Peyer's patch (tissue), 4 donors: ENCODE results near the gene SLC66A1. TPM values are rescaled to one million over a fixed set of nuclear protein-coding genes. Genes with fewer than 3 reads are reported as not detected.

ENCODE experiments used
- DNase-seq, 3 donors: peaks; one replicate each; pipeline ENCODE4 v3.0.0-alpha.2; 2017 to 2019
- H3K27ac ChIP-seq, 4 donors: fragments of 200-600 bp; sonication (generic); one replicate each; pipeline ENCODE4 v1.5.1; 2016 to 2019
- H3K27me3 ChIP-seq, 2 donors: fragments of 200-600 bp; sonication (generic); one replicate each; pipeline ENCODE4 v1.5.1; 2019
- H3K36me3 ChIP-seq, 3 donors: fragments of 200-600 bp; sonication (generic); one replicate each; pipeline ENCODE4 v1.5.1; 2016 to 2019
- H3K4me1 ChIP-seq, 4 donors: fragments of 200-600 bp; sonication (generic); one replicate each; pipeline ENCODE4 v1.5.1; 2016 to 2019
- H3K4me3 ChIP-seq, 4 donors: fragments of 200-600 bp; sonication (generic); 1 replicate in 3 of 4; 2 replicates in 1 of 4; pipeline ENCODE4 v1.5.1; 2016 to 2019; ENCODE audit warnings: mild to moderate bottlenecking in 1 of 4
- H3K9me3 ChIP-seq, 4 donors: fragments of 200-600 bp; sonication (generic); one replicate each; pipeline ENCODE4 v1.5.1; 2016 to 2019; ENCODE audit warnings: mild to moderate bottlenecking in 1 of 4
- CTCF ChIP-seq, 6 experiments: fragments of 450-650 bp in 4 of 6; fragments of 200-600 bp in 2 of 6; sonication (generic) in 1 of 6; IDR thresholded peaks; one replicate each; pipeline ENCODE4 v1.5.1; 2017 to 2019; ENCODE audit warnings: antibody characterized with exemption in 6 of 6, mild to moderate bottlenecking in 3 of 6, moderate library complexity in 1 of 6
- POLR2A ChIP-seq, 2 donors: fragments of 450-650 bp; IDR thresholded peaks; one replicate each; pipeline ENCODE4 v1.5.1; 2017; ENCODE audit warnings: antibody characterized with exemption in 2 of 2, mild to moderate bottlenecking in 2 of 2, moderate library complexity in 2 of 2
- total RNA-seq, 4 donors: library from RNA; depleted of rRNA; stranded (reverse); fragments of >200 nt; gene quantifications; one replicate each; pipeline ENCODE4 v1.1.0, GENCODE V29; 2016

The SLC66A1 gene
- total RNA-seq, 4 donors from 2014 or later = 19.0 to 76.8 (median 45.0) TPM

- no peaks in the 10 kb centered on the region for H3K27me3 ChIP-seq
- TF ChIP-seq POLR2A (IDR thresholded peaks at IDR 0.05) (no peak), CTCF (IDR thresholded peaks at IDR 0.05) (no peak)
- H3K27ac ChIP-seq = peak overlapping the region in 1 of 4 donors; percentile 21
- no peak for DNase-seq
- H3K9me3 ChIP-seq = no peaks in the 10 kb centered on the region
- no peak overlapping the region for H3K4me3 ChIP-seq
- peaks cover 0 to 13% (median 0%) of the 10 kb centered on the region in 4 donors for H3K4me1 ChIP-seq
- peaks cover 0 to 75% (median 0%) of the 10 kb centered on the region in 3 donors for H3K36me3 ChIP-seq
These were observed 30.1 kb downstream of the SLC66A1 start for GRCh38 chr1:19342062-19342750.

- no peaks in the 10 kb centered on the region for H3K9me3 ChIP-seq
- TF ChIP-seq POLR2A (IDR thresholded peaks at IDR 0.05) (no peak), CTCF (IDR thresholded peaks at IDR 0.05) (no peak)
- no peak overlapping the region for H3K27ac ChIP-seq
- H3K4me3 ChIP-seq = no peak overlapping the region
- H3K27me3 ChIP-seq = no peaks in the 10 kb centered on the region
- no peak for DNase-seq
- peaks cover 0 to 71% (median 0%) of the 10 kb centered on the region in 3 donors for H3K36me3 ChIP-seq
- peaks cover 0 to 13% (median 0%) of the 10 kb centered on the region in 4 donors for H3K4me1 ChIP-seq
These were observed 30.9 kb downstream of the SLC66A1 start for GRCh38 chr1:19342894-19343616.

DNA sequence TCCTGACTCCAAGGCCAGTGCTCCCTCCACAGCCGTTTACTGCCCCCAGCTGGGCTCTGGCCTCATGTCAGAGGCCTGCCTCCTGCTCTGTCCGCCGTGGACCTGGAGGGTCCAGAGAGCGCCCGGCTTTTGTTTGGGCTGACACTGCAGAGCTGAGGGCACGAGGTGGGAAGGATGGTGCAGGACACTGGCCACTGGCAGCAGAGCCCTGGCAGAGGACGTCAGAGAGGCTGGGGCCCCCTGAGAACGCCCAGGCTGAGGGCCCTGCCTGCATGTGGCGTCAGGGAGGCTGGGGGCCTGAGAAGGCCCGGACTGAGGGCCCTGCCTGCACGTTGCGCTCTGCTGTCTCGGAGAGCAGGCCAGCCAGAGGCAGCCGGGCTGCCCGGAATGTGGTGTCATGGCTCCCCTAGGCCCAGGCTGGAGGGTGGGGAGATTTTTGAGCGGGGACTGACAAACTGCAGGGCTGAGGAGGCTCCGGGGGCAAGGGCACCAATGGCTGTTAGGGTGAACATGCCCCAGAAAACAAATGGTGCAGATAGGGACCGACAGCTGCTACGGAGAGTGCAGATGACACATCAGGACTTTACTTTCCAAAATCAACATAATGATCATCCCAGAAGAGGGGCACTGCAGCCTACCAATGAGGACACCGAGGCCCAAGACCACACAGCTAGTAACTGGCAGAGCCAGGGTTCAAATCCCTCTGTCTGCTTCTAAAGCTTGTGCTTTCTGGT lies 31.7 kb downstream of the SLC66A1 start:
- Histone ChIP-seq H3K36me3 (peaks cover 0 to 67% (median 0%) of the 10 kb centered on the region in 3 donors), H3K27me3 (no peaks in the 10 kb centered on the region), H3K4me1 (peaks cover 0 to 13% (median 0%) of the 10 kb centered on the region in 4 donors), H3K27ac (peak overlapping the region in 1 of 4 donors; percentile 18), H3K9me3 (no peaks in the 10 kb centered on the region), H3K4me3 (no peak overlapping the region)
- no peak for TF ChIP-seq CTCF (IDR thresholded peaks at IDR 0.05)
- no peak for TF ChIP-seq POLR2A (IDR thresholded peaks at IDR 0.05)
- DNase-seq = no peak

- peak; percentile 36 to 79 (median 74) for DNase-seq
- Histone ChIP-seq H3K9me3 (no peaks in the 10 kb centered on the region), H3K27me3 (no peaks in the 10 kb centered on the region), H3K4me1 (peaks cover 0 to 13% (median 0%) of the 10 kb centered on the region in 4 donors), H3K4me3 (no peak overlapping the region), H3K27ac (peak overlapping the region in 1 of 4 donors; percentile 18), H3K36me3 (peaks cover 0 to 67% (median 0%) of the 10 kb centered on the region in 3 donors)
- TF ChIP-seq CTCF (IDR thresholded peaks at IDR 0.05) (peak; percentile 65 to 97 (median 88)), POLR2A (IDR thresholded peaks at IDR 0.05) (no peak)
These were observed 32.3 kb downstream of the SLC66A1 start for GRCh38 chr1:19344372-19344810.

GRCh38 chr1:19344831-19345230 lies 32.7 kb downstream of the SLC66A1 start:
- no peaks in the 10 kb centered on the region for H3K9me3 ChIP-seq
- peaks cover 0 to 67% (median 0%) of the 10 kb centered on the region in 3 donors for H3K36me3 ChIP-seq
- H3K27me3 ChIP-seq = no peaks in the 10 kb centered on the region
- no peak overlapping the region for H3K4me3 ChIP-seq
- peaks cover 0 to 13% (median 0%) of the 10 kb centered on the region in 4 donors for H3K4me1 ChIP-seq
- H3K27ac ChIP-seq = peak overlapping the region in 1 of 4 donors; percentile 18
- DNase-seq = no peak
- TF ChIP-seq POLR2A (IDR thresholded peaks at IDR 0.05) (no peak), CTCF (IDR thresholded peaks at IDR 0.05) (no peak)
